ENCODE measurements around the gene NEK1.

Gene NEK1

DNA sequence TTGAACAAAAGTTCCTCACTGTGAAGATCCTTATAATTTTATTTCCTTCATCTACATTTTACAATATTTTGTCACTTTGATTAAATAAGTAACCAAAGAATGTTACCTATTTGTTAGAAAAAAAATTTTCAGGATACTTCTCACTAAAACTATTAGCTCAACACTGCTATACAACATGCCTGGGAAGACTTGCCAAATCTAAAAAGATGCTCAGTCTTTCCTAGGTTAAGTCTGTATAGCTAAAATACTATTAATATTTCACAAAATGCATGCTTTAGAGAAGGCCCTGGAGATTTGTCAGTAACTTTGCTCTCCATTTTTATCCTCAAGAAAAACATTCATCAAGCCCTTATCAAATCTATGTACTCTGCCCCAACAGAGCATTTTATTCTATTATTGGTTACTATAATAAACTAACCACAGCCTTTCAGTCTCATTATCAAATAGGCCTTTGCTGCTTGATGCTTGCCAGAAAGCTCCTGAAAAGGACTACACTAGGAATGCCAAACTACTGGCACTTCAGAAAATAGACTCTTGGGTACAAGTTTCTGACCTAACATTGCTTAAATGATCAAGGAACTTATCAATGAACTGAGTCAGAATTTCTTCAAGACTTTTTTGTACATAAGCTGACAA, 17.7 kb downstream of the NEK1 start:
- Histone ChIP-seq H2AK5ac (ENCODE audit: low read depth, low read length) (no peak overlapping the region), H3K14ac (ENCODE audit: low read length) (no peak overlapping the region), H3K18ac (ENCODE audit: low read length) (no peak overlapping the region), H3K27ac (replicated peaks; ENCODE audit: low read length) (no peak overlapping the region), H3K9me3 (replicated peaks in 1 of 2; ENCODE audit: control insufficient read depth in 2 of 2, insufficient read depth in 1 of 2, low read depth in 1 of 2, low read length in 2 of 2) (no peaks in the 10 kb centered on the region), H3K4me3 (ENCODE audit: low read length in 2 of 2) (no peak overlapping the region), H3K27me3 (ENCODE audit: control insufficient read depth in 3 of 3, insufficient read depth in 3 of 3, low read depth in 1 of 3, low read length in 3 of 3) (no peaks in the 10 kb centered on the region), H4K91ac (ENCODE audit: low read depth, low read length, poor library complexity) (no peak overlapping the region), H2AFZ (ENCODE audit: low read length) (no peak overlapping the region), H2BK15ac (ENCODE audit: low read length) (no peak overlapping the region), H3K4me2 (ENCODE audit: insufficient read depth, low read length, poor library complexity, severe bottlenecking) (no peak overlapping the region), H2BK120ac (ENCODE audit: low read depth, low read length) (no peak overlapping the region), H3K9ac (ENCODE audit: low read depth, low read length, poor library complexity) (no peak overlapping the region), H3K4ac (ENCODE audit: low read length) (no peak overlapping the region), H2BK12ac (ENCODE audit: low read length) (no peak overlapping the region), H3K4me1 (ENCODE audit: control insufficient read depth in 2 of 2, insufficient read depth in 1 of 2, low read depth in 1 of 2, low read length in 2 of 2) (no peaks in the 10 kb centered on the region), H4K8ac (ENCODE audit: low read depth, low read length) (no peak overlapping the region), H2BK5ac (ENCODE audit: low read length) (no peak overlapping the region), H3K36me3 (replicated peaks in 1 of 2; ENCODE audit: control insufficient read depth in 2 of 2, insufficient read depth in 2 of 2, low read length in 2 of 2) (peaks cover 0 to 15% of the 10 kb centered on the region in 2 donors), H3K79me1 (ENCODE audit: low read depth, low read length) (no peaks in the 10 kb centered on the region), H3K23ac (ENCODE audit: low read depth, low read length, poor library complexity) (no peak overlapping the region)
- no peak for DNase-seq (ENCODE audit: low spot score)

DNA sequence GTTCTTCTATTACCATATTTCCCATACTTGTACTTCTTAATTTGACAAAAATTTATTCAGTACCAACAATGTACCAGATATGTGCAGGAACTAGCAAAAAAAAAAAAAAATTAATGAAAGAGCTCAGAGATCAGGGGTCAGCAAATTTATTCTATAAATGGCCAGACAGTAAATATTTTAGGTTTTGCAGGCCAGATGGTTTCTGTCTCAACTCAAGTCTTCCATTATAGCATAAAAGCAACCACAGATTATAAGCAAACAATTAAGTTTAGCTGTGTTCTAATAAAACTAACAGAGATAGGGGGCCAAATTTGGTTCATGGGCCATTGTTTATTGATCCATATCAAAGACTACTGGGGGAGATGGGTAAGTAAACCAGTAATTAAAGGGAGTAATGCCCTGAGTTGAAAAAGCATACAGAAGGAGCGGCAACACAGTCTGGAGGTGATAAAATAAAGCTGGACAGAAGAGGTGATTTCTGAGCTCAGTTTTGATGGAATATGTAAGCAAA, 19.3 kb downstream of the NEK1 start:
- no peaks in the 10 kb centered on the region for H3K9me3 ChIP-seq (replicated peaks in 1 of 2; ENCODE audit: control insufficient read depth in 2 of 2, insufficient read depth in 1 of 2, low read depth in 1 of 2, low read length in 2 of 2)
- no peak overlapping the region for H2AFZ ChIP-seq (ENCODE audit: low read length)
- H3K36me3 ChIP-seq (replicated peaks in 1 of 2; ENCODE audit: control insufficient read depth in 2 of 2, insufficient read depth in 2 of 2, low read length in 2 of 2) = peaks cover 0 to 20% of the 10 kb centered on the region in 2 donors
- WGBS, 2 donors (ENCODE audit: extremely low coverage in 2 of 2, insufficient read length in 2 of 2, insufficient replicate concordance in 1 of 2) = no CpG with 5 or more reads among the region's 1 CpG
- H2BK5ac ChIP-seq (ENCODE audit: low read length) = no peak overlapping the region
- H2BK15ac ChIP-seq (ENCODE audit: low read length) = no peak overlapping the region
- DNase-seq (ENCODE audit: low spot score) = no peak
- H3K4me3 ChIP-seq (ENCODE audit: low read length in 2 of 2) = no peak overlapping the region
- no peak overlapping the region for H2BK12ac ChIP-seq (ENCODE audit: low read length)
- no peak overlapping the region for H3K18ac ChIP-seq (ENCODE audit: low read length)
- no peak overlapping the region for H4K8ac ChIP-seq (ENCODE audit: low read depth, low read length)
- no peak overlapping the region for H4K91ac ChIP-seq (ENCODE audit: low read depth, low read length, poor library complexity)
- no peak overlapping the region for H3K23ac ChIP-seq (ENCODE audit: low read depth, low read length, poor library complexity)
- no peaks in the 10 kb centered on the region for H3K79me1 ChIP-seq (ENCODE audit: low read depth, low read length)
- no peak overlapping the region for H3K4me2 ChIP-seq (ENCODE audit: insufficient read depth, low read length, poor library complexity, severe bottlenecking)
- H3K4me1 ChIP-seq (ENCODE audit: control insufficient read depth in 2 of 2, insufficient read depth in 1 of 2, low read depth in 1 of 2, low read length in 2 of 2) = no peaks in the 10 kb centered on the region
- H3K27ac ChIP-seq (replicated peaks; ENCODE audit: low read length) = no peak overlapping the region
- H3K27me3 ChIP-seq (ENCODE audit: control insufficient read depth in 3 of 3, insufficient read depth in 3 of 3, low read depth in 1 of 3, low read length in 3 of 3) = no peaks in the 10 kb centered on the region
- no peak overlapping the region for H3K14ac ChIP-seq (ENCODE audit: low read length)
- no peak overlapping the region for H2AK5ac ChIP-seq (ENCODE audit: low read depth, low read length)
- H3K9ac ChIP-seq (ENCODE audit: low read depth, low read length, poor library complexity) = no peak overlapping the region
- no peak overlapping the region for H2BK120ac ChIP-seq (ENCODE audit: low read depth, low read length)
- H3K4ac ChIP-seq (ENCODE audit: low read length) = no peak overlapping the region

GRCh38 chr4:169583563-169583962, 28.8 kb downstream of the NEK1 start:
- no peak overlapping the region for H2BK120ac ChIP-seq (ENCODE audit: low read depth, low read length)
- no peaks in the 10 kb centered on the region for H3K27me3 ChIP-seq (ENCODE audit: control insufficient read depth in 3 of 3, insufficient read depth in 3 of 3, low read depth in 1 of 3, low read length in 3 of 3)
- no peak overlapping the region for H3K23ac ChIP-seq (ENCODE audit: low read depth, low read length, poor library complexity)
- no peak overlapping the region for H2BK5ac ChIP-seq (ENCODE audit: low read length)
- H3K4ac ChIP-seq (ENCODE audit: low read length) = no peak overlapping the region
- no peak overlapping the region for H2AK5ac ChIP-seq (ENCODE audit: low read depth, low read length)
- H3K27ac ChIP-seq (replicated peaks; ENCODE audit: low read length) = no peak overlapping the region
- H3K4me2 ChIP-seq (ENCODE audit: insufficient read depth, low read length, poor library complexity, severe bottlenecking) = no peak overlapping the region
- no CpG with 5 or more reads among the region's 2 CpGs for WGBS, 2 donors (ENCODE audit: extremely low coverage in 2 of 2, insufficient read length in 2 of 2, insufficient replicate concordance in 1 of 2)
- no peaks in the 10 kb centered on the region for H3K79me1 ChIP-seq (ENCODE audit: low read depth, low read length)
- no peak overlapping the region for H3K18ac ChIP-seq (ENCODE audit: low read length)
- peaks cover 2 to 44% of the 10 kb centered on the region in 2 donors for H3K36me3 ChIP-seq (replicated peaks in 1 of 2; ENCODE audit: control insufficient read depth in 2 of 2, insufficient read depth in 2 of 2, low read length in 2 of 2)
- no peak overlapping the region for H4K91ac ChIP-seq (ENCODE audit: low read depth, low read length, poor library complexity)
- no peak overlapping the region for H3K4me3 ChIP-seq (ENCODE audit: low read length in 2 of 2)
- H2AFZ ChIP-seq (ENCODE audit: low read length) = no peak overlapping the region
- no peak overlapping the region for H3K9ac ChIP-seq (ENCODE audit: low read depth, low read length, poor library complexity)
- no peak for DNase-seq (ENCODE audit: low spot score)
- no peak overlapping the region for H3K14ac ChIP-seq (ENCODE audit: low read length)
- H3K9me3 ChIP-seq (replicated peaks in 1 of 2; ENCODE audit: control insufficient read depth in 2 of 2, insufficient read depth in 1 of 2, low read depth in 1 of 2, low read length in 2 of 2) = no peaks in the 10 kb centered on the region
- H2BK12ac ChIP-seq (ENCODE audit: low read length) = no peak overlapping the region
- H4K8ac ChIP-seq (ENCODE audit: low read depth, low read length) = no peak overlapping the region
- no peak overlapping the region for H2BK15ac ChIP-seq (ENCODE audit: low read length)
- H3K4me1 ChIP-seq (ENCODE audit: control insufficient read depth in 2 of 2, insufficient read depth in 1 of 2, low read depth in 1 of 2, low read length in 2 of 2) = peaks cover 0 to 2% of the 10 kb centered on the region in 2 donors

- H3K27me3 ChIP-seq (ENCODE audit: control insufficient read depth in 3 of 3, insufficient read depth in 3 of 3, low read depth in 1 of 3, low read length in 3 of 3) = no peaks in the 10 kb centered on the region
- no peaks in the 10 kb centered on the region for H3K9me3 ChIP-seq (replicated peaks in 1 of 2; ENCODE audit: control insufficient read depth in 2 of 2, insufficient read depth in 1 of 2, low read depth in 1 of 2, low read length in 2 of 2)
- H2BK120ac ChIP-seq (ENCODE audit: low read depth, low read length) = no peak overlapping the region
- no CpG with 5 or more reads among the region's 3 CpGs for WGBS, 2 donors (ENCODE audit: extremely low coverage in 2 of 2, insufficient read length in 2 of 2, insufficient replicate concordance in 1 of 2)
- no peak overlapping the region for H3K27ac ChIP-seq (replicated peaks; ENCODE audit: low read length)
- no peak overlapping the region for H3K9ac ChIP-seq (ENCODE audit: low read depth, low read length, poor library complexity)
- H4K91ac ChIP-seq (ENCODE audit: low read depth, low read length, poor library complexity) = no peak overlapping the region
- H2AFZ ChIP-seq (ENCODE audit: low read length) = no peak overlapping the region
- no peak overlapping the region for H2BK5ac ChIP-seq (ENCODE audit: low read length)
- H2AK5ac ChIP-seq (ENCODE audit: low read depth, low read length) = no peak overlapping the region
- no peak overlapping the region for H3K18ac ChIP-seq (ENCODE audit: low read length)
- no peak overlapping the region for H3K23ac ChIP-seq (ENCODE audit: low read depth, low read length, poor library complexity)
- no peaks in the 10 kb centered on the region for H3K79me1 ChIP-seq (ENCODE audit: low read depth, low read length)
- H4K8ac ChIP-seq (ENCODE audit: low read depth, low read length) = no peak overlapping the region
- peaks cover 2 to 37% of the 10 kb centered on the region in 2 donors for H3K36me3 ChIP-seq (replicated peaks in 1 of 2; ENCODE audit: control insufficient read depth in 2 of 2, insufficient read depth in 2 of 2, low read length in 2 of 2)
- H3K4me1 ChIP-seq (ENCODE audit: control insufficient read depth in 2 of 2, insufficient read depth in 1 of 2, low read depth in 1 of 2, low read length in 2 of 2) = peaks cover 0 to 2% of the 10 kb centered on the region in 2 donors
- no peak overlapping the region for H3K14ac ChIP-seq (ENCODE audit: low read length)
- no peak for DNase-seq (ENCODE audit: low spot score)
- no peak overlapping the region for H3K4me2 ChIP-seq (ENCODE audit: insufficient read depth, low read length, poor library complexity, severe bottlenecking)
- H2BK15ac ChIP-seq (ENCODE audit: low read length) = no peak overlapping the region
- no peak overlapping the region for H3K4ac ChIP-seq (ENCODE audit: low read length)
- no peak overlapping the region for H3K4me3 ChIP-seq (ENCODE audit: low read length in 2 of 2)
- H2BK12ac ChIP-seq (ENCODE audit: low read length) = no peak overlapping the region
Measured at GRCh38 chr4:169582706-169583105, 29.7 kb downstream of the NEK1 start.

Data from neuronal stem cell (in vitro differentiated cells).